GM12878 (cell line): ENCODE measurements around the gene CHST2. TPM values are rescaled to one million over a fixed set of nuclear protein-coding genes. Genes with fewer than 3 reads are reported as not detected.

Source experiments
- ATAC-seq: fragments of 200-7000 bp; cut with Tn5 transposase; 3 replicates; pipeline ENCODE4 v1.9.1; 2020; ENCODE audit warnings: mild to moderate bottlenecking, moderate library complexity
- BruUV-seq: library from RNA; stranded (reverse); fragments of 400-500 nt; replicated peaks from 2 replicates; lab custom pipeline; 2021; lab: Mats Ljungman, UMichigan
- CTCF ChIA-PET: fragments of 300-600 bp; sonication (Branson Sonifier 250); formaldehyde crosslinking; extraction: SDS; loops from one replicate; lab custom pipeline; 2021; ENCODE audit warnings: inconsistent platforms; lab: Yijun Ruan, JAX
- POLR2A ChIA-PET: fragments of 350-600 bp; formaldehyde crosslinking; extraction: SDS; loops from one replicate; lab custom pipeline; 2021; ENCODE audit warnings: inconsistent platforms; lab: Charles Lee
- RAD21 ChIA-PET: fragments of 300-600 bp; sonication (Branson Sonifier 250); formaldehyde crosslinking; loops from one replicate; lab custom pipeline; 2023; ENCODE audit warnings: antibody characterized with exemption; ENCODE audit not compliant: unreplicated experiment; lab: Charles Lee
- SMC1A ChIA-PET: fragments of 300-600 bp; sonication (Branson Sonifier 250); formaldehyde crosslinking; loops from one replicate; lab custom pipeline; 2023; ENCODE audit not compliant: unreplicated experiment, uncharacterized antibody; lab: Charles Lee
- DNase-seq: peaks from one replicate; pipeline ENCODE4 v3.0.0-alpha.2; 2011; ENCODE audit warnings: low read depth, low spot score
- FAIRE-seq: peaks from 3 replicates; lab custom pipeline; 2011; peaks lifted over from hg19 to GRCh38; lab: Jason Lieb, UNC
- H2AFZ ChIP-seq: 2 replicates; pipeline ENCODE4 v1.6.0; 2011; ENCODE audit warnings: low read depth, low read length, control low read depth; ENCODE audit not compliant: control insufficient read depth
- H3K27ac ChIP-seq: 2 replicates; pipeline ENCODE4 v1.5.1; 2011; ENCODE audit warnings: control low read depth; ENCODE audit not compliant: control insufficient read depth, insufficient read depth
- H3K27me3 ChIP-seq, 2 experiments: replicated peaks in 1 of 2; 2 replicates each; pipeline versions ENCODE4 v1.6.0 to v1.6.1; 2011; ENCODE audit warnings: low read length in 1 of 2; ENCODE audit not compliant: control insufficient read depth in 2 of 2, insufficient read depth in 2 of 2
- H3K36me3 ChIP-seq, 2 experiments: 2 replicates each; pipeline ENCODE4 v1.5.1; 2011; ENCODE audit warnings: low read length in 1 of 2; ENCODE audit not compliant: control insufficient read depth in 2 of 2, insufficient read depth in 2 of 2
- H3K4me1 ChIP-seq: 2 replicates; pipeline ENCODE4 v1.6.1; 2011; ENCODE audit warnings: mild to moderate bottlenecking, low read length, moderate library complexity, mixed read lengths; ENCODE audit not compliant: control insufficient read depth, insufficient read depth
- H3K4me2 ChIP-seq: 2 replicates; pipeline ENCODE4 v1.6.0; 2011; ENCODE audit warnings: control low read depth; ENCODE audit not compliant: control insufficient read depth, insufficient read depth
- H3K4me3 ChIP-seq: fragments of 200-600 bp; sonication (generic); 2 replicates; pipeline ENCODE4 v1.5.1; 2016
- H3K79me2 ChIP-seq: 2 replicates; pipeline ENCODE4 v1.6.0; 2011; ENCODE audit warnings: low read length; ENCODE audit not compliant: control insufficient read depth, insufficient read depth
- H3K9ac ChIP-seq: 2 replicates; pipeline ENCODE4 v1.8.0; 2011; ENCODE audit warnings: low read length, control low read depth, mixed read lengths; ENCODE audit not compliant: control insufficient read depth, insufficient read depth
- H3K9me3 ChIP-seq: replicated peaks from 3 replicates; pipeline ENCODE4 v1.5.1; 2011; ENCODE audit warnings: mild to moderate bottlenecking, low read length; ENCODE audit not compliant: control insufficient read depth, insufficient read depth
- H4K20me1 ChIP-seq: 2 replicates; pipeline ENCODE4 v1.6.0; 2011; ENCODE audit not compliant: control insufficient read depth, insufficient read depth
- CEBPB ChIP-seq, 2 experiments: fragments of 150-350 bp in 1 of 2; IDR thresholded peaks; 2 replicates each; pipeline ENCODE4 v1.6.1; 2012 to 2014; ENCODE audit warnings: low read depth in 2 of 2, low read length in 2 of 2, borderline replicate concordance in 1 of 2, inconsistent platforms in 1 of 2
- FOXK2 ChIP-seq: fragments of 450-650 bp; IDR thresholded peaks from 2 replicates; pipeline ENCODE4 v1.6.1; 2017; ENCODE audit warnings: mild to moderate bottlenecking, moderate library complexity
- GATAD2B ChIP-seq: fragments of 450-650 bp; conservative IDR thresholded peaks from 2 replicates; pipeline ENCODE4 v1.6.1; 2017; ENCODE audit warnings: low read depth, mild to moderate bottlenecking, moderate library complexity
- HSF1 ChIP-seq: fragments of 150-350 bp; IDR thresholded peaks from 2 replicates; pipeline ENCODE4 v1.6.1; 2014; ENCODE audit warnings: mild to moderate bottlenecking, low read depth, low read length
- IRF3 ChIP-seq: fragments of 450-650 bp; IDR thresholded peaks from 2 replicates; pipeline ENCODE4 v1.6.1; 2014; ENCODE audit warnings: mild to moderate bottlenecking
- KLF5 ChIP-seq: fragments of 450-650 bp; IDR thresholded peaks from 2 replicates; pipeline ENCODE4 v1.6.1; 2014; ENCODE audit warnings: mild to moderate bottlenecking; ENCODE audit not compliant: partially characterized antibody
- MEF2A ChIP-seq: IDR thresholded peaks from 2 replicates; pipeline ENCODE4 v1.6.1; 2011; ENCODE audit warnings: low read depth, mild to moderate bottlenecking, low read length, moderate library complexity; ENCODE audit not compliant: insufficient read depth
- MEF2B ChIP-seq: fragments of 450-650 bp; IDR thresholded peaks from 2 replicates; pipeline ENCODE4 v1.6.1; 2018; ENCODE audit warnings: mild to moderate bottlenecking, moderate library complexity; ENCODE audit not compliant: partially characterized antibody, poor library complexity, severe bottlenecking
- MXI1 ChIP-seq: fragments of 150-350 bp; IDR thresholded peaks from 2 replicates; pipeline ENCODE4 v1.6.1; 2011; ENCODE audit warnings: low read depth, mild to moderate bottlenecking, inconsistent platforms, low read length, improper control_type of control experiment
- RELB ChIP-seq: fragments of 450-650 bp; IDR thresholded peaks from 2 replicates; pipeline ENCODE4 v1.6.1; 2017; ENCODE audit warnings: low read depth, mild to moderate bottlenecking, moderate library complexity
- RUNX3 ChIP-seq: IDR thresholded peaks from 2 replicates; pipeline ENCODE4 v1.6.1; 2012; ENCODE audit warnings: low read length, inconsistent platforms
- SKIL ChIP-seq: fragments of 450-650 bp; IDR thresholded peaks from 2 replicates; pipeline ENCODE4 v1.6.1; 2017; ENCODE audit warnings: mild to moderate bottlenecking, low read depth, inconsistent platforms; ENCODE audit not compliant: poor library complexity, severe bottlenecking
- SMAD5 ChIP-seq: IDR thresholded peaks from 2 replicates; pipeline ENCODE4 v1.6.1; 2016; ENCODE audit warnings: antibody characterized with exemption, low read depth
- ZNF622 ChIP-seq: fragments of 450-650 bp; IDR thresholded peaks from 2 replicates; pipeline ENCODE4 v1.6.1; 2017; ENCODE audit warnings: mild to moderate bottlenecking, inconsistent platforms
- WGBS: methylation state at CpG from one replicate; pipeline ENCODE4 v1.1.6; 2016; ENCODE audit warnings: low lambda C conversion rate; ENCODE audit not compliant: insufficient replicate concordance, insufficient coverage; ENCODE audit errors: missing lambda C conversion rate; 5-methylcytosine and 5-hydroxymethylcytosine counted together
- in situ Hi-C: fragments of 300-500 bp; cut with MboI; formaldehyde crosslinking; loops from 9 replicates; pipeline ENCODE4 v1.14.3; 2018; ENCODE audit warnings: mixed read lengths
- intact Hi-C: fragments of 100-400 bp; cut with micrococcal nuclease; formaldehyde crosslinking; loops from one replicate; pipeline ENCODE4 v1.14.2; 2022; ENCODE audit not compliant: unreplicated experiment
- polyA plus RNA-seq, 11 experiments: library from polyadenylated mRNA; depleted of rRNA in 4 of 11; unstranded in 6 of 11; stranded (reverse) in 5 of 11; fragments of >200 nt; fragmentation: Nextera tagmentation in 4 of 11; fragmentation: Illumina TruSeq in 1 of 11; extraction: Ambion mirVana in 4 of 11; extraction: Trizol in 1 of 11; gene quantifications; 1 replicate in 1 of 11; 2 replicates in 10 of 11; pipeline versions ENCODE4 v1.2.1 to v1.2.3, GENCODE V29; 2011 to 2016; ENCODE audit warnings: inconsistent platforms in 2 of 11, missing spikeins in 2 of 11, low read depth in 1 of 11
- total RNA-seq, 4 experiments: library from RNA; depleted of rRNA in 3 of 4; stranded (reverse); fragments of >200 nt in 3 of 4; fragmentation: Illumina TruSeq in 1 of 4; extraction: Trizol in 1 of 4; gene quantifications; 2 replicates each; pipeline versions ENCODE4 v1.2.1 to v1.2.3, GENCODE V29; 2013 to 2021

The CHST2 gene
- total and polyA plus RNA-seq, 10 of the 15 experiments (the other 5 are each of a cell fraction or from before 2014, with no cell fraction given), result 1.6 to 37.2 (median 8.8) TPM

- no peak for TF ChIP-seq MEF2B
- no peak for TF ChIP-seq FOXK2
- TF ChIP-seq RELB, result no peak
- TF ChIP-seq MXI1, result no peak
- TF ChIP-seq KLF5, result no peak
Measured at GRCh38 chr3:143101792-143102381, 17.7 kb upstream of the CHST2 start (continued).

- intact Hi-C loops (no loop called here), in situ Hi-C loops (no loop called here)
- H3K4me3 ChIP-seq, result no peak overlapping the region
- peaks cover 16% of the 10 kb centered on the region for H3K9me3 ChIP-seq
- CTCF ChIA-PET, result no interaction called here
- no peaks in the 10 kb centered on the region for H3K36me3 ChIP-seq
- BruUV-seq, result no TSS peak
- H3K4me1 ChIP-seq, result no peaks in the 10 kb centered on the region
- H2AFZ ChIP-seq, result peak overlapping the region; percentile 25; the same call in 1 of the 2 replicates
- H3K27ac ChIP-seq, result no peak overlapping the region
- no peak overlapping the region for H3K4me2 ChIP-seq
- no peaks in the 10 kb centered on the region for H4K20me1 ChIP-seq
- SMC1A ChIA-PET, result interaction anchor here (1.4 kb wide), 1 partner anchor 11 kb away, joined by 3 read pairs; no protein-coding TSS in a partner anchor
- no peaks in the 10 kb centered on the region for H3K27me3 ChIP-seq
- DNase-seq, result no peak
- RAD21 ChIA-PET, result interaction anchor here (1.1 to 1.4 kb wide), 2 partner anchors 8 to 20 kb away, joined by 3 to 5 read pairs; no protein-coding TSS in a partner anchor
- WGBS, result 23% methylated on average over 2 of the region's 2 CpGs
- H3K9ac ChIP-seq, result no peak overlapping the region
- POLR2A ChIA-PET, result interaction anchor here (0.7 kb wide), 1 partner anchor 821 kb away, joined by 3 read pairs; no protein-coding TSS in a partner anchor
- FAIRE-seq, result no peak
- H3K79me2 ChIP-seq, result no peaks in the 10 kb centered on the region
- peak; percentile 94 for ATAC-seq
- TF ChIP-seq SKIL (no peak), CEBPB (IDR thresholded peaks at IDR 0.05; ENCODE audit: borderline replicate concordance in 1 of 2, low read depth in 2 of 2, low read length in 2 of 2) (no peak), GATAD2B (no peak), MEF2A (no peak), HSF1 (no peak), RUNX3 (peak; percentile 48; the same call in 1 of the 2 replicates), SMAD5 (no peak), ZNF622 (no peak), IRF3 (no peak)
Measured at GRCh38 chr3:143103652-143104051, 15.9 kb upstream of the CHST2 start.
